Activated T-cell treated with anti-CD3 and anti-CD28 coated beads for 48 hours (primary cell): ENCODE results near the gene DZIP1.
"Not testable (repeated sequence)": the region's sequence is repeated elsewhere in the genome, so short reads cannot be mapped to it uniquely, and the experiment has no call there.

ENCODE experiments used
- DNase-seq: peaks from one replicate; pipeline ENCODE4 v3.0.0-alpha.2; 2020; ENCODE audit warnings: low read depth

Gene DZIP1

DNA sequence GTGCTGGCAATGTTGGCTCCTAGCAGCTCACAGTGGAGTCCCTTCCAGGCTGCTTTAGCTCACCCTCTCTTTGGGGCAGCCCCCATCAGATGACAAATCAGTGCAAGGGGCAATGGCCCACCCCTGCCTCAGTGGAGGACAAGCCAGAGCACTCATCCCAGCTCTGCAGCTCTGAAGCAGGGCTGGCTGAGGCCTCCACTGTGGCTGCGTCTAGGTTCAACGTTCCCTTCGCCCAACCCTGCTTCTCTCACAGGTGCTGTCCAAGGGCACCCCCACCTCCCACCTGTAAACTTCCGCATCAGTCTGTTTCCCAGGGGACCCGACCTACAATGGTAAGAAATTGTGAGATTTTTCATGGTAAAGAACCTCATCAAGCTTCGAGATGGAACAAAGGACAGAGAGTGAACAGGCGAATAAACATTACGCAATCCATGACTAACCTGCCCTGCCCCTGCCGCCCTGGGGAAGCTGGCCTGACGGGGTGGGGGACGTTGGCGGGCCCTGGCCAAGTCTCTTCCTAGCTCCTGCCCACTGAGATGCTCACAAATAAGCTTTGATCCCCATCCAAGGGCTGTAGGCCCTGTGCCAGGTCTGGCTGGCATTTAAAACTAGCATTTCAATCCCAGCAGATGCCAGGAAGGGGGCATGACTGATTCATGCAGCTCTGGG, 40.5 kb downstream of the DZIP1 start:
- no peak for DNase-seq

DNA sequence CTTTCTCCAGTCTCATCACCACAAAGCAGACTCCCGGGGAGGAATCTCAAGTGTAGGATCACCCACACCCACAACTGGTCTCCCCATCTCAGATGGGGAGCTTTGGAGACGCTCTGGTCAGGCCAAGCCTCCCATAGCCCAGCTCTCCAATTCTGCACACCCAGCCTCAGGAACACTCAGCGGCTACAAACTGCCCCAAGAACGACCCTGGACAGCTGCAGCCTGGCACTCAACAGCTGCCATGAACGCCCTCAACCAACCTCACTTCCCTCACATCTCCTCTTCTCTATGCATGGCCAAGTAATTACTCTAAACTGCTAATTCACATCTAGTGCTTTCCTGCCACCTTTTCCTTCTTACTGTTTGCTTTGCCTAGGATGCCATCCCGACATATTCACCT, 42.6 kb downstream of the DZIP1 start:
- no peak for DNase-seq

DNA sequence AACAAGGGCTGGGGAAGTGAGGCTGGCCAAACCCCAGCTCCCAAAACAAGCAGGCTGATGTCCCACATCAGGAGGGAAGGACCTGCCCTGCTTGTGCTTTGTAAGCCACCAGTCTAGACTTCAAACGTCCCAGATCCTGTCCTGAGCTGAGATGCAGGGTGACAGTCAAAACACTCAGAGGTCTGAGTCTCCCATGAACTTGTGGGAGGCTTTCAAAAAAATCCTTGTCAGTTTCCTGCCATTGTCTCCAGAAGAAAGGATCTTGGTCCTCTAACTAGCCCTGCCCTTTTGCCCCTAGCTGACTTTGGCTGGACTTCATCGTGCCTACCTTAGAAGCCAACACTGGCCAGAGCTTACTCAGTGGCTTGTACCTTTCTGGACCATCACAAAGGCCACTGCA, 43.3 kb downstream of the DZIP1 start:
- no peak for DNase-seq

DNA sequence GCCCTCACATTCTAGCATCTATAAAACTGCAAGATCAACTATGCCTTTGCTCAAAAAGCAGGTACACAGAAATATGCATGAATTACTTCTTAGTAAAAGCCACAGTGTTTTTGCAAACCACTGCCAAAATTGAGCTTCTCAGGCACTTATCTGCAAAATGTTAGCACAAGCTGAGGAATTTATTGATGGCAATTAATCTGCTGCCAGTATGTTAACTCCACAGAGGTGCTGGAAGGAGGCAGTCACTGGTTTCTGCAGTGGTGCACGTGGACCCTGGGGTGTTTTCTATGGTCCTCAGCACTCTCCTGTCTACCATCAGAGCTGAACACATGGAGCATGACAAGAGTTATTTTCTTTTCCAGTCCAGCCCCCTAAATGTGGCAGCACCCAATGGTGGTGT, 47.8 kb downstream of the DZIP1 start:
- no peak for DNase-seq

DNA sequence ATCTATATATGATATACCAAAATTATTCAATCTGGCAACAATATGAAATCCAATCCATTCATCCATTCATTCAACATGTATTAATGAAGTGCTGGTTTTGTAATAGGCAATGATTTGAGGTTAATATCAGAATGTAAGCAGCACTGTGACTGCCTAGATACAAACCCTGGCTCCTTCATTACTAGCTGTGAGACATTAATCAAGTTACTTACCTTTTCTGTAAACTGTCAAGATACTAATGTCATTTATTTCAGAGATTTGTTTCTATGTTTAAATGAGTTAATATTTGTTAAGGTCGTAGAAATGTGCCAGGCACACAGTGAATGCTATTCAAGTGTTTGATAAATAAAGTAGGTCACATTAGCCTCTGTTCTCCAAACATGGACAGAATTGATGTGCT, 51.0 kb downstream of the DZIP1 start:
- no peak for DNase-seq

DNA sequence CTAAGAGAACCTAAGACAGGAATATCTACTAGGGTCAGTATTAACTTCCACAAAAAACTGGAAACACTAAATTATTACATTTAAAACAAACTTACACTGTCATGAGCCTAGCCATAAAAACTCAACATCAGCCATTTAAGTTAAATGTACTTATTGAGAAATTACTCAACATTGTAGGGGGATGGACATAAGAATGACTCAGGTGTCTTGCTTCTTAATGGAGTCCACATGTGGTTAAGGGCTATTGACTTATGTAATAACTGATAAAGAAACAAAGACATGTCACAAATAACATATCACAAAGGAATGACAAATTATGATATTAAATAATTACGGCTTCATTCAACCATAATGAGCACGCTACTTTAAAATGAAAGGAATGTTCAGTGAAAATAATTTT, 55.8 kb downstream of the DZIP1 start:
- no peak for DNase-seq

DNA sequence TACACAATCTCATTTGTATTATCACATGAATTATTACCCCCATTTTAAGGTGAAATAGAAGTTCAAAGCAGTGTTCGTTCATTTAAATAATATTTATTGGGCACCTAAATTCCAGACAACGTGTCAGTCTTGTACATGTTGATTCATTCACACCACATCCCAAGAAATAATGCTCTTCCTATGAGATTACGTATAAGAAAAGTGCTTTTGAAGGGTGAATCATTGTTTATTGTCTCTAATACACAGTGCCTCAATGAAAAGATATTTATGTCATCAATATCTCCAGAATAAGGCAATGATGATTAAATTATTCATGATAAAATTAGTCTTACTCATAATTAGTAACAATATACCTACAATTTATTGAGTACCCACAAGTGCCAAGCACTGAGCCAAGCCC, 56.4 kb downstream of the DZIP1 start:
- DNase-seq, result no peak

DNA sequence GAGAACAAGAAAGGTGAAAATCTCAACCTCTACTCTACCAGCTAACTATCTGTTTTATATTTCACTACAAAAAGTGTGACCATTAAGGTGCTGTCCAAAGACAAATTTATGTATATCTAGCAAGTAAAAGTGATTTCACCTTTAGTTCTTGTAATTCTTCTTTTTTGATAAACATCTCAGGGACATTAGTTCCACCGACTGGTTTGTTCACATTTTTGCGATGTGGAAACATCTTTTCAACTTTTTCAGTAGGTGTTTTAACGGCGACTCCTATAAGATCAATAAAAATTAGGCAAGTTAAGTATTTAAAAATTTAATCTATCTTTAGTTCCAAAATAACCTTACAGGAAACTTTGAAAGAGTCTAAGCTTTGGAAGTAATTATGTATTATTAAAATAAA, 58.6 kb downstream of the DZIP1 start:
- DNase-seq, result no peak

DNA sequence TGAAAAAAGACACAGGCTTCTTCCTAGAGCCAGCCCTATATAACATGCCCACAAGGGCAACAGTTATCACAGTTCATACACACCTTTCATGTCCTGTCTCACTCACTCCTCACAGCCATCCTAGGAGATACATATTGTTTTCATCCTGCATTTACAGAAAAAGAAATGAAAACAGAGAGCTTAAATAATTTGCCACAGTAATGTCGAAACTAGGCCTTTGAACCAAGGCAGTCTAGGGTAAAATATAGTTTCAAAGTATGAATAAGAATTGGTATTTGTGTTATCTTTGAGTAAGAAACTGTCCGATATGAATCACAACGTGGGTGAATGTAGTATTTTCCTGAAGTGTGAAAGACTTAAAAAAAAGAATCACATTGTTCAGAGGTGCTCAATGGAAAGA, 65.2 kb downstream of the DZIP1 start:
- DNase-seq, result no peak

DNA sequence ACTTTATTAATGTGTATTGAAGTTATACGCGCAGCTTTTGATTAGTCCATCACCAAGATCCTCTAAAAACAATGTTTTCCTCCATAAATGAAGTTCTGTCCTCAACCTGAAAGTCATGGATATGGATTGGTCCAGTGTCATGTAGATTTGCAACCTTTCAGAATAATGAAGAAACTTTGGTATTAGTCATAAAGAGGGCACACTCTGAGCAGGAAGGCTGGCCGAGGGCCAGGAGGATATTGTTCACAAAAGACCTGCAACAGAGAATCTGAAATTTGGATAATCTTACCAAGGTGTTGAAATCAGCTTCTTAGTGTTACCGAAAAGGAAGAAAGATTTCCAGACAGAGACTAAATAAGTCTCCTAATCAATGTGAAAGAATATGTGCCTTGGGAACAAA, 71.3 kb downstream of the DZIP1 start:
- DNase-seq, result no peak

DNA sequence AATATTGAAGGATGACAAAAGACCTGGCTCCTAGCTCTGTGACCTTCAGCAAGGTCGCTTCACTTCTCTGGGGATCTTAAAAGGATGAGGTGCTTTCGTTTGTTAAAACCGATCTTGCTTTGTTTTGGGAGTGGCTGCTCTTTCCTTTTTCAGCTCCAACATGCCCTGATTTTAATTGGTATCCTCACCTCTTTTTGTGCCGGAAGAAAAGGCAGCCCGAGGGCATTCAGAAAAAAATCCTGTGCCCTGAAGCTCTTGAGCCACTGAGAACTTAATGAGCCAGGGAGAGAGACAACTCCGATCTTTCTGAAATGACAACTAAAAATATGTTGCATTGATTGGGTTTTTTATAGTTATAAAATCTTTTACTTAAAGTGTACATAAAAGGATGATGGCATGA, 72.6 kb downstream of the DZIP1 start:
- no peak for DNase-seq

DNA sequence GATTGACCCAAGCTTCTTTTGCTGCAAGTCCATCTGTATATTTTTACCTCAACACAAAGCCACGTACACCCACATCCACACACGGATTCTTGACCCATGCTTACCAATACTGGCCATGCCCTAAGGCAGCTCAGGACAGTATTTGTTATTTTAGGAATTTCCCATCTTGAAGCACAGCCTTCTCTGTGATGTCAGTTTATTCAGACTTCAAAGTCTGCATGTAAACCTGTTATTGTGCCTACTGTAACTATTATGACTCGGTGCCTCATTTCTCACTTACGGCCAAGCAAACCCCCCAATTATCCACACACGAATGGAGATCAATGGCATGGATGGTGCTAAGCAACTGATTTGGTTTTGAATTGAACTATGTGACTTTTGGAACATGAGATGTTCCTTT, 74.5 kb downstream of the DZIP1 start:
- no peak for DNase-seq

DNA sequence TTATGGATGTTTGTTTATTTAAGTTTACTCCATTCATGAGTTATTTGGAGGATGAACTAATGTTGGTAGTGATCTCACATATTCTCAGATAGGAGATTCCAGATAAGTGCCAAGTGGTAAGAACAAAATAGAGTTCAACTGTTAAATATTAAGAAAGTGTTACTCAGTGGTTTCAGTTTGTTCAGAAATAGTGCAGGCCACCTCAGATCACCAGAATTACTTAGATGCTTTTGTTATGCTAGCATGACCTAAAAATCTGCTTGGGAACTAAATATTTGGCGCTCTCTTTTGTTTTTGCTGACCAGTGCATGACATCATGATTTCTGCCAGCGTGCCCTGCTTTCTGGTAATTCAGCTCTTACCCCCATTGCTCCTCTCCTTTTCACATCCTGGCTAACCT, 76.4 kb downstream of the DZIP1 start:
- DNase-seq, result no peak

DNA sequence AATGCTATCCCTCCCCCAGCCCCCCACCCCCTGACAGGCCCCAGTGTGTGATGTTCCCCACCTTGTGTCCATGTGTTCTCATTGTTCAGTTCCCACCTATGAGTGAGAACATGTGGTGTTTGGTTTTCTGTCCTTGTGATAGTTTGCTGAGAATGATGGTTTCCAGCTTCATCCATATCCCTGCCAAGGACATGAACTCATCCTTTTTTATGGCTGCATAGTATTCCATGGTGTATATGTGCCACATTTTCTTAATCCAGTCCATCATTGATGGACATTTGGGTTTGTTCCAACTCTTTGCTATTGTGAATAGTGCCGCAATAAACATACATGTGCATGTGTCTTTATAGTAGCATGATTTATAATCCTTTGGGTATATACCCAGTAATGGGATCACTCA, 78.7 kb downstream of the DZIP1 start:
- not testable (repeated sequence) for DNase-seq

DNA sequence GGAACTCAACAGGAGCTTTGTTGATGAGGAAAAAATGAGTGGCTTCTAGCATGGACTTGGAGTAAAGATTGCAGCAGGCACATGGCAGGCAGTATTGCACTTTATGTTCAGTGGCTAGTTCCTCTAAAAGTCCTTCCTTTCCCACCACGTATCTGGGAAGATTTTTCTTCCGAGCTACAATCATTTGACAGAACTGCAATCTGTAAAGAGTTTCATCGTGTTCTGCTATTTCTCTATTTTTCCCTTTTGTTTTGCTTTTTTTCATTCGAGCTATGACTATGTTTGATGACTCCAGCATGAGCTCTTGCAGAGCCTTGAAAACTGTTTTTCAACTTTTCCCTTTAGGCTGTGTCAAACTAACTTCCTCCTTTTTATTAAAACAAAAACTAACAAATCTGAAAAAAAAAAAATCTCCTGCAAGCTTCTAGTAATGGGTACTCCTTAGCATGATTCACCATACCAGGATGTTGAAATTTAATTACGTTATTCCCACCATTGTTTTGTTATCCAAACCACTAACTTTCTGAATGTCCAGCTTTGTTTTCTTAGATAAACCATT, 79.7 kb downstream of the DZIP1 start:
- no peak for DNase-seq

DNA sequence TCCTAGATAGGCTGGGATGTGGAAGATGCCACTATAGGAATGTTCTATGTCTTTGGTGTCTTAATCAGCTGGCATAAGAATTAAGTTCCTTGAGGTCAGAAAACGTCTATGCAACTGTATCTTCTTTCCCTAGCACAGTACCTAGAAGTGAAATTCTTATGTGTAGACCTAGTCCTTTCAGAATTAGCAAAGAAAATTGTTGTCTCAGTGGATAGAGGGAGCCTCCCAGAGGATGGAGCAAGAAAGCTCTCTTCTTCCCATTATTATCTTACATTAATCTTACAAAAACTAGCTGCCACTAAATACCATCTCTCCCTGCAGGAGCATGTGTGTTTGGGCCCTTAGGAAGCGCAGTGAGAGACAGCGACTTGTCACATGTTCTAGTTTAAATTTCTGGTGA, 80.4 kb downstream of the DZIP1 start:
- no peak for DNase-seq

DNA sequence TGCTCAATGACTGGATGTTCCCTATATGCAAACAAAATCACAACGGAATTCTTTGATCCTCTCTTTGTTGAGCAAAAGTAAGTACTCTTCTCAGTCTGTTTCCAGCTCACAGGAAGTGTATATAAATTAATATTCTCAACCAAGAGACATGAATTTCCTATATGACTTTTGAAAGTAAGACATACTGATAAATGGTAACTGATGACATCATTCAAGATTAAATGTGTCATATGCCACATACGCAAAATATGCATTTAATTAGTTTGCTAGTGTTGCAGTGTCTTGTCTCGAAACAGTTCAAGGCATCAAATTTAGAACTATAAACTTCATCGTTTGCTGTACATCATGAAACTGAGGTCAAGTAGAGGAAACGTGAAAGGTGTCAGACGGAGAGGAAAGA, 84.1 kb downstream of the DZIP1 start:
- no peak for DNase-seq

DNA sequence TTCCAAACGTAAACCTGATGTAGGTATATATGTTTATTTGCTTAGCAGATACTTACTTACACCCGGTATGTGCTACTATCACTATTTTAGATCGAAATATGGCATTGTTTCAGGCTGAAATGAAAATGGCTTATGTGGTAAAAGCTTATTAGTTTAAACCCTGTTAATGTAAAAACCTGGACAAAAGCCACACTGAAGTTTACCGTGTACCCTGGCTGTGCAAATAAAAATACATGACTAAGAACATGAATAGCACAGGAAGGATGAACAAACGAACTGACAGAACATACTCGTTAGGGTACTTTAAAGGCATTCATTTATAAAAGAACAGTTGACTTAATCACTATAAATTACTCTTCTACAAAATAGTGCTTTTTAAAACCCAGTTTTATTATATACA, 85.4 kb downstream of the DZIP1 start:
- DNase-seq, result no peak

DNA sequence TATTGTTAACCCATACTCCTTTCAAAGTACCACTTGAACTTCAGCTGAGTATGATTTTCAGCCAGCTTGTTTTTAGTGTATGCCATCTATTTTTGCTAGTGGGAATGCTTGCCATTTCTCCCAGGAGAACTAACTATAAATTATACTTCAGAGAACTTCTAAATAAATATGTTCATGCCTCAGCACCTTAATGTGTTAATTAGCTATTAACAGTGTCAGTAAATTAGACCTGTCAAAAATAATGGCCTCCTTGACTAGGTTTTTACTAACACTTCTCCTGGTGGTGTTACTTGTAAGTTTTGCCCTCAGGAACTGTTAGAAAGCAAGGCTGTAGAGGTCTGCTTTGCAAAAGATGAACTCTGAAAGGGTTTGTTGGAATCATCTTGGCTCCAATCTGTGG, 87.5 kb downstream of the DZIP1 start:
- no peak for DNase-seq

DNA sequence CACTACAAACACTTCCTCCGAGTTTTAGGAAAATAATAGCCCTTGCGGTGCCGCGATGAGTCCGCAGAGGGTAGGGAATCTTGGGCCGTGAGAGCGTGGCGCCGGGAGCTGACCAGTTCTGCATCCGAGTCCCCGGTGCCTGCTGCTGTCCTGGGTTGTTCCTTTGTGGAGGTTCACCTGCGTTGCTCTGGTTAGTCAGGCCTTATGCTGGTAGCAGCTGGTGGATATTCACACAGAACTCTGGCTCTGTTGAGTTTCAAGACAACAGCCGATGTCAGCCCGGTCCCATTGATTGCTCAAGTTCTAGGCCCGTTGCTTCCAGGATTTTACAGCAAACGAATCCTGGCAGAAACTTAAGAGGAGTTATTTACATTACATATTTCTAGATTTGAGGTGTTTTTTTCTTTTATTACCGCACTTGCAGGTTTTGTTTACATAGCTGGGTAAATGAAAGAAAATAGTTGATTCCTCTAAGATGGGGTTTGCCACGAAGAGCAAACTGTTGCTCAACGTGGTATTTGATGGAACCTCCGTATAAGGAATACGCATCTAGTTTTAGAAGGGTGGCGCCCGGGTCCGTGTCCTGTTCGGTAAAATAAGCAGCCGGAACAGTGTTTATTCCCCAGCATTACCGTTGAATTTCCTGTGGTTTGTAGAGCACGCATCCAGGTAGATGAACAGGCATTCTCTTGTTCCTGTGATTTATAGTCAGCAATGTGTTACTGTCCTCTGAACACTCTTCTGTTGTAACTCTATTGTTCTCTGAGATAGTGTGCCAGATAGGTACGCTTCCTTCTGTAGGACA, 90.7 kb downstream of the DZIP1 start:
- no peak for DNase-seq

DNA sequence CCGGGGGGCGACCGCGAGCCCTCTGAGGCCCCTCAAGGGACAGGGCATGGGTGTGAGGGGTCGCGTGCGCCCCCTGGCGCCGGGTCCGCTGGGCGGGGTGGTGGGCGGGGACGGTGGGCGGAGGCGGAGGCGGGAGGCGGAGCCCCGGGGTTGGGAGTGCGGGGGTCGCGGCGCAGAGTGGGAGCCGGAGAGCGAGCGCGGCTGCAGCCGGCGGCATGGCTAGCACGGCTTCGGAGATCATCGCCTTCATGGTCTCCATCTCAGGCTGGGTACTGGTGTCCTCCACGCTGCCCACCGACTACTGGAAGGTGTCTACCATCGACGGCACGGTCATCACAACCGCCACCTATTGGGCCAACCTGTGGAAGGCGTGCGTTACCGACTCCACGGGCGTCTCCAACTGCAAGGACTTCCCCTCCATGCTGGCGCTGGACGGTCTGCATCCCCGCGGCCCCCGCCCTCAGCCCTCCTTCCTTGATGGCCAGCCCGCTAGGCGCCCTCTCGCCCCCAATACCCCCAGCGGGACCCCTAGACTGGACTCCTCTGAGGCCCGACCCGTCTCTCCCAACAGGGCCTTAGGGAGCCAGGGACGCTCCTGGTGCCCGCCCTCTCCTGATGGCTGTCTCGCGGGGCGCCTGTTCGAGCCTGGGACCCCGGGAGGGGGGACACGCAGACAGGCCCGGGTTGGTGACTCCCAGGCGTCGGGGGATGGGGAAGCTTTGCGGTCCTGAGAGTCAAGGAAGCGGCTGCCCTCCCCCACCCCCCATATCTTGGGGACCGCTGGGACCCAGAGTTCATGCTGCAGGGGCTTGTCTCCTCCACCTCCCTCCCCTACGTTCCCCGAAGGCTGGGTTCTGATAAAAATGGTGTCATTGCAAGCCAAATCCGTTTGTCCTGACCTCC, 91.7 kb downstream of the DZIP1 start, which contains the start of gene CLDN10:
TSS of gene CLDN10 (plus strand) at position 182 of the 903 bp plus-strand sequence. CDS start at position 216, 34 bp downstream.
- no peak for DNase-seq

DNA sequence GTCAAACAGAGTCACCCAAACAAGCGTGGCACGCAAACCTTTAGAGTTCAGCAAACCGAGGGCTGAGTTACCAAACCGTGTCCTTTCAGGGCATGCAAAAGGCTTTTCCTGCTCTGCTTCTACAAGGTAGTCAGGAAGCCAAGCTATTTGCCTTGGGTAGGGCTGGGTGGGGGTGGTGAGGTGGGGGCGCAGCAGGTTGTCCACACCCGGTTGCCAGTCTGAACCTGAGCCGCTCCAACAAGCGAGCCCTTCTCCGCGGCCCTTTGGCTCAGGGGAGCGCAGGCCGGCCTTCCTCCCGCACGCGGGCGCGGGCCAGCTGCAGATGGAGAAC, 92.3 kb downstream of the DZIP1 start:
- DNase-seq, result no peak
